Hepatocyte (in vitro differentiated cells): ENCODE measurements around the gene PTPRU. TPM values are rescaled to one million over a fixed set of nuclear protein-coding genes. Genes with fewer than 3 reads are reported as not detected.
"Not testable (repeated sequence)": the region's sequence is repeated elsewhere in the genome, so short reads cannot be mapped to it uniquely, and the experiment has no call there.

Experiments
- DNase-seq: peaks from one replicate; pipeline ENCODE4 v3.0.0-alpha.2; 2016; ENCODE audit warnings: low spot score
- H2AFZ ChIP-seq: fragments of 200-600 bp; sonication (generic); 2 replicates; pipeline ENCODE4 v1.6.0; 2016; ENCODE audit warnings: antibody characterized with exemption, mild to moderate bottlenecking
- H3K27ac ChIP-seq: fragments of 200-600 bp; sonication (generic); 2 replicates; pipeline ENCODE4 v1.5.1; 2016; ENCODE audit warnings: mild to moderate bottlenecking
- H3K27me3 ChIP-seq: fragments of 200-600 bp; sonication (generic); 2 replicates; pipeline ENCODE4 v1.6.1; 2016
- H3K36me3 ChIP-seq: fragments of 200-600 bp; sonication (generic); replicated peaks from 2 replicates; pipeline ENCODE4 v1.5.1; 2016; ENCODE audit warnings: low read depth; ENCODE audit not compliant: insufficient read depth
- H3K4me1 ChIP-seq: fragments of 200-600 bp; sonication (generic); 2 replicates; pipeline ENCODE4 v1.5.1; 2016; ENCODE audit warnings: mild to moderate bottlenecking, moderate library complexity; ENCODE audit not compliant: insufficient read depth
- H3K4me2 ChIP-seq: fragments of 200-600 bp; sonication (generic); 2 replicates; pipeline ENCODE4 v1.6.0; 2016
- H3K4me3 ChIP-seq: fragments of 200-600 bp; sonication (generic); 2 replicates; pipeline ENCODE4 v1.5.1; 2016; ENCODE audit warnings: mild to moderate bottlenecking
- H3K79me2 ChIP-seq: fragments of 200-600 bp; sonication (generic); 2 replicates; pipeline ENCODE4 v1.6.0; 2017; ENCODE audit warnings: mild to moderate bottlenecking
- H3K9me2 ChIP-seq: fragments of 200-600 bp; sonication (generic); replicated peaks from 2 replicates; pipeline ENCODE4 v1.6.0; 2017; ENCODE audit warnings: mild to moderate bottlenecking; ENCODE audit not compliant: insufficient read depth
- H3K9me3 ChIP-seq: fragments of 200-600 bp; sonication (generic); 2 replicates; pipeline ENCODE4 v1.5.1; 2016; ENCODE audit warnings: low read depth, mild to moderate bottlenecking
- H4K20me1 ChIP-seq: fragments of 200-600 bp; sonication (generic); 2 replicates; pipeline ENCODE4 v1.6.0; 2016; ENCODE audit warnings: mild to moderate bottlenecking; ENCODE audit not compliant: insufficient read depth, poor library complexity, severe bottlenecking
- CTCF ChIP-seq: fragments of 200-600 bp; sonication (generic); IDR thresholded peaks from 2 replicates; pipeline ENCODE4 v1.5.1; 2016; ENCODE audit warnings: antibody characterized with exemption, mild to moderate bottlenecking; ENCODE audit not compliant: poor library complexity
- EZH2 ChIP-seq: fragments of 200-600 bp; sonication (generic); IDR thresholded peaks from 2 replicates; pipeline ENCODE4 v1.6.1; 2016; ENCODE audit warnings: antibody characterized with exemption, mild to moderate bottlenecking, borderline replicate concordance
- EZH2phosphoT487 ChIP-seq: fragments of 200-600 bp; sonication (generic); IDR thresholded peaks from one replicate; pipeline ENCODE4 v1.6.1; 2018; ENCODE audit warnings: antibody characterized with exemption, mild to moderate bottlenecking, low read depth, moderate library complexity; ENCODE audit not compliant: unreplicated experiment, severe bottlenecking
- WGBS: methylation state at CpG from one replicate; pipeline ENCODE4 v1.1.6; 2016; ENCODE audit warnings: low lambda C conversion rate; ENCODE audit errors: missing lambda C conversion rate; 5-methylcytosine and 5-hydroxymethylcytosine counted together
- polyA plus RNA-seq: library from polyadenylated mRNA; unstranded; fragments of >200 nt; fragmentation: Nextera tagmentation; extraction: Ambion mirVana; gene quantifications from 2 replicates; pipeline ENCODE4 v1.2.1, GENCODE V29; 2016
- total RNA-seq: library from RNA; depleted of rRNA; stranded (reverse); fragments of >200 nt; gene quantifications from 2 replicates; pipeline ENCODE4 v1.2.3, GENCODE V29; 2014

Gene PTPRU
- total and polyA plus RNA-seq, 2 experiments from 2014 or later = 34.3 to 38.7 TPM

GRCh38 chr1:29233693-29234092, 2.6 kb upstream of the PTPRU start:
- Histone ChIP-seq H4K20me1 (no peaks in the 10 kb centered on the region), H3K36me3 (no peaks in the 10 kb centered on the region), H2AFZ (no peak overlapping the region), H3K9me3 (no peaks in the 10 kb centered on the region), H3K79me2 (peaks cover 17% of the 10 kb centered on the region), H3K4me2 (no peak overlapping the region), H3K27ac (no peak overlapping the region), H3K9me2 (no peaks in the 10 kb centered on the region), H3K4me1 (peaks cover 9% of the 10 kb centered on the region), H3K27me3 (no peaks in the 10 kb centered on the region), H3K4me3 (no peak overlapping the region)
- no peak for DNase-seq
- WGBS = 95% methylated on average over 4 of the region's 4 CpGs
- TF ChIP-seq EZH2phosphoT487 = no peak
- TF ChIP-seq CTCF = no peak
- no peak for TF ChIP-seq EZH2

GRCh38 chr1:29234471-29234870, 1.9 kb upstream of the PTPRU start:
- Histone ChIP-seq H3K4me2 (no peak overlapping the region), H3K4me3 (no peak overlapping the region)
- 76% methylated on average over 1 of the region's 1 CpG for WGBS

DNA sequence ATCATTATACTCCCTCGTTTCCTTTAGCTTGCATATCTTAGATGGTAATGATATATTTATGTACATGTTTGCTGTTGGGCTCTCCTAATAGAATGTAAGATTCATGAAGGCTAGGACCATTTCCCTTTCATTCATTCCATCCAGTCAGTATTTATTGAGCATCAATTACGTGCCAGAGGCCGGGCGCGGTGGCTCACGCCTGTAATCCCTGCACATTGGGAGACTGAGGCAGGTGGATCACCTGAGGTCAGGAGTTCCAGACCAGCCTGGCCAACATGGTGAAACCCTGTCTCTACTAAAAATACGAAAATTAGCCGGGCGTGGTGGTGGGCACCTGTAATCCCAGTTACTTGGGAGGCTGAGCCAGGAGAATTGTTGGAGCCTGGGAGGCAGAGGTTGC, 1.4 kb upstream of the PTPRU start:
- H3K4me3 ChIP-seq, H3K27ac ChIP-seq, H2AFZ ChIP-seq, H3K9me2 ChIP-seq, H3K36me3 ChIP-seq, H3K27me3 ChIP-seq, H4K20me1 ChIP-seq, H3K9me3 ChIP-seq, H3K4me2 ChIP-seq, DNase-seq: not testable (repeated sequence)
- 93% methylated on average over 9 of the region's 9 CpGs for WGBS
- H3K4me1 ChIP-seq = peaks cover 13% of the 10 kb centered on the region
- peaks cover 14% of the 10 kb centered on the region for H3K79me2 ChIP-seq

More at GRCh38 chr1:29234471-29234870, 1.9 kb upstream of the PTPRU start:
- no peak for DNase-seq
- Histone ChIP-seq H4K20me1 (no peaks in the 10 kb centered on the region), H3K9me2 (no peaks in the 10 kb centered on the region), H3K79me2 (peaks cover 16% of the 10 kb centered on the region), H3K9me3 (no peaks in the 10 kb centered on the region), H2AFZ (no peak overlapping the region), H3K4me1 (peaks cover 13% of the 10 kb centered on the region), H3K27ac (no peak overlapping the region), H3K27me3 (no peaks in the 10 kb centered on the region), H3K36me3 (no peaks in the 10 kb centered on the region)
- no peak for TF ChIP-seq CTCF
- TF ChIP-seq EZH2 = no peak
- TF ChIP-seq EZH2phosphoT487 = no peak

- H3K9me3 ChIP-seq = no peaks in the 10 kb centered on the region
- H4K20me1 ChIP-seq = no peaks in the 10 kb centered on the region
- no peaks in the 10 kb centered on the region for H3K36me3 ChIP-seq
- TF ChIP-seq EZH2phosphoT487 = no peak
- no peak for TF ChIP-seq CTCF
- TF ChIP-seq EZH2 = no peak
- H3K9me2 ChIP-seq = no peaks in the 10 kb centered on the region
- peak overlapping the region; percentile 36 for H3K4me3 ChIP-seq
- H3K4me1 ChIP-seq = peaks cover 18% of the 10 kb centered on the region
- peak overlapping the region; percentile 78 for H2AFZ ChIP-seq
- H3K27ac ChIP-seq = peak overlapping the region; percentile 85
- WGBS = under 1% methylated on average over 30 of the region's 30 CpGs
- H3K79me2 ChIP-seq = peaks cover 26% of the 10 kb centered on the region
- DNase-seq = no peak
- H3K27me3 ChIP-seq = no peaks in the 10 kb centered on the region
- peak overlapping the region; percentile 80 for H3K4me2 ChIP-seq
Measured at GRCh38 chr1:29236712-29237128, 398 bp downstream of the PTPRU start.
